ENCODE measurements around the gene CSF3.

Gene CSF3

DNA sequence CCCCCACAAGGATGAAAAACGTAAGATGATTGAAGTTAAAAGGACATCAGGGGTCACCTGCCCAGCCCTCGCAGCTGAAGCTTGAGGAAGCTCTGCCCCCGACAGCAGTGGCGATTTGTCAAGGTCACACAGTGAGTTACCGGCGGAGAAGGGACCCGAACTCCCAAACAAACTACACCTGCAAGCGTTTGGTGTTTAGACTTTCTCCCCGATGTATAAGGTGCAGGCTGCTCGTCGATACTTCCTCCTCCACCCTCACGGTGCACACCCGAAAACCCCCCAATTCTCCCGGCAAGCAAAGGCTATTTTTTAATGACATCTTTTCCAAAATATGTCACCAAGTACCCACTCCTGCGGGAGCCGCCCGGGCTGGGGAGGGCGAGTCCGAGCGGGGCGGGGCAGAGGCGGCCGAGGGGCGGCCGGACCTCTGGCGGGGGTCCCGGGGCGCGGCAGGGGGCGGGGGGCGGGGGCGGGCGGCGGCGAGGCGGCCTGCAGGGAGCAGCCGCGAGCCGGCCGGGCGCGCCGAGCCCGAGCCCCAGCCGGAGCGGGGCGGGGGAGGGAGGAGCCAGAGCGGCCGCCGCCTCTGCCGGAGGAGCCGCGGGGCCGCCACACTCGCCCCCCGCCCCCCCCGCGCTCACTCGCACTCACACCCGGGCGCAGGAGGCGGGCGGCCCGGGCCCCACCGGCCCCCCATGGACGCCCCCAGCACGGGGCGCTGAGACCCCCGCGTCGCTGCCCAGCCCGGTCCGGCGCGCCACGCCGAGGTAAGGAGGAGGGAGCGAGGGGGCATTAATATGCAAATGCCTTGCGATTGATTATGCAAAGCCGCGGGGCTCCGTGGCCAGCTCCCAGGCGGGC is 47.3 kb downstream of the CSF3 start, which contains the start of gene THRA:
Gene THRA (plus strand): TSS at position 637 of the 858 bp plus-strand sequence. CDS start 11,524 bp downstream, outside the sequence.
- peak; percentile 39 for DNase-seq (ENCODE audit: low spot score)

DNA sequence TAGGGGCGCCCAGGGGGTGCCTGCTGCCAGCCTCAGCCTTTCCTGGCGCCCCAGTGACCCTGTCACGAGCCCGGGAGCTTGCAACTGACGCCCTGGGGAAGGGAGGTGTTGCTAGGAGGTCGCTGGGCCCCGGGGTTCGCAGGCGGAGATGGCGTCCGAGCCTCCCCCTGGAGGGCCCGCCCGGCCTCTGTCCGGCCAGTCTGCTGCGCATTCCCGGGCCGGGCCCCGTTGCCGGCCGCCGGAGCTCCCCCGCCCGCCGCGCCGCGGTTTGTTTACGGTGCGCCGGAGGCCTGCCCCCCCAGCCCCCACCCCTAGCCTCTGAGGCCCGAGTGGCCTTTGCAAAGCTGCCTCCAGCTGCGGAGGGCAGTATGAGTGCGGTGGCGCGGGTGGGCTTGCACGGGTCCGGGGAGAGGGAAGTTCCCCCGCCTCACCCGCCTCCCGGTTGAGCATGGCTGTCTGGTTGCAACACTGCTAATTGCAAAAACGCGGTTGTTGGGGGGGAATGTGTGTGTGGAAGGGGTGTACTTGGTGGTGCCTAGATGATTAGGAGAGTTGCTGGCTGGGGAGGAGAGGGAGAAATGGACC is 48.0 kb downstream of the CSF3 start:
- no peak for DNase-seq (ENCODE audit: low spot score)

DNA sequence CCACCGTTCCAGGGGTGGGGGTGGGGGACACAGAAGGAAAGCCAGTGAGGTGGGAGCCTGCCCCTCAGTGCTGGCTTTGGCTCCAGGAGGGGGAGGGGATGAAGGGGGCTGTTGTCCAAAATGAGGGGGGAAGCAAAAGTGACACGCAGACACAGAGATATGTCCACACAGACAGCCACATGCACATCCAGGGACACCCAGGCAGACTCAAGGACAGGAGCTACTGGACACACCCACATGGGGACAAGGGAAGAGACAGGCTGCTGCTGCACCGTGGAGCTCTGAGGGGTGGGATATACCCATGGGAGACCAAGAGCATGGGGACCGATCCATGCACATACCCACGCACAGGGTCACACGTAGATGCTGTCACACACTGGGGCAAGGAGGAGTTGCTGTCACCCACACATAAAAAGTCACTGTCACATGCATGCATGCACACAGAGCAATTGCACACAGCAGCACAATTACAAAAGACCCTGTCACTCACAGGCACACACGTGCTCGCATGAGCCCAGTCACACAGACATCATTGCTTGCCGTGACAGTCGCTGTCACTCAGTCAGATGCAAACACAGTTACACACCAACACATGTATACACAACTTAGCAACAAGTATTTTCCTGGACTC is 48.8 kb downstream of the CSF3 start:
- no peak for DNase-seq (ENCODE audit: low spot score)

DNA sequence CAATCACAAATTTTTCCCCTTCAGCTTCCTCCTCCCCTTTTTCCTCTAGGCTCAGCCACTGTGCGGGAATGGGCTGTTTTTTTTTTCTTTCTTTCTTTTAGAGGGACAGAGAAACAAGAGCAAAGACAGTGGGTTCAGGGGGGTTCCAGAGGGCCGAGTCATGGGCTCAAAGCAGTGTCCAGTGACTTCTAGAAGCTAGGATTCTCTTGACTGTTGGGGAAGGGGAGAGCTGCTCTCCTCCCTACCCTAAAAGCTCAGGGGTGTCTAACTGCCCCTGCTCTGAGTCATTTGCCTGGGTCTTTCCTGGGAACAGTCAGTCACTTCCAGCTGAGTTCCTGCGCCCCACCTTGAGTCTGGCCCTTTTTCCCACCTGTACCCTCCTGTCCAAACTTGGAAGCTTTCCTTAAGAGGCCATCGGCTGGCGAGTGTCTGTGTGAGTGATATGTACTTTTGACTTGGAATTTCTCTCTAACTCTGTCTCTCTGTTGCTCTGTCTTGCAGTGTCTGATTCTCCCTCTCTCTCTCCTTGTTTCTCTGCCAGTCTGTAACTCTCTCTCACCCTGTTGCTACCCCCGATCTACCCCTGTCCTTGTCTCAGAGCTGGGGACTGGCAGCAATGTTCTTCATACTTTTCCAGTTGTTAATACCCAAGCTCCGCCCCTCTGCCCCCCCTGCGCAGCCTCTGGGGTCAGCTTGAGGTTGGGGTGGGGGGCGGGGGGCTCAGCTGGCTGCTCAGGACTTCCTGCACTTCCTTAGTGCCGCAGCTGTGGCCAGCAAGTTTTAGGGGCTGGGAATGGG is 49.9 kb downstream of the CSF3 start:
- no peak for DNase-seq (ENCODE audit: low spot score)

DNA sequence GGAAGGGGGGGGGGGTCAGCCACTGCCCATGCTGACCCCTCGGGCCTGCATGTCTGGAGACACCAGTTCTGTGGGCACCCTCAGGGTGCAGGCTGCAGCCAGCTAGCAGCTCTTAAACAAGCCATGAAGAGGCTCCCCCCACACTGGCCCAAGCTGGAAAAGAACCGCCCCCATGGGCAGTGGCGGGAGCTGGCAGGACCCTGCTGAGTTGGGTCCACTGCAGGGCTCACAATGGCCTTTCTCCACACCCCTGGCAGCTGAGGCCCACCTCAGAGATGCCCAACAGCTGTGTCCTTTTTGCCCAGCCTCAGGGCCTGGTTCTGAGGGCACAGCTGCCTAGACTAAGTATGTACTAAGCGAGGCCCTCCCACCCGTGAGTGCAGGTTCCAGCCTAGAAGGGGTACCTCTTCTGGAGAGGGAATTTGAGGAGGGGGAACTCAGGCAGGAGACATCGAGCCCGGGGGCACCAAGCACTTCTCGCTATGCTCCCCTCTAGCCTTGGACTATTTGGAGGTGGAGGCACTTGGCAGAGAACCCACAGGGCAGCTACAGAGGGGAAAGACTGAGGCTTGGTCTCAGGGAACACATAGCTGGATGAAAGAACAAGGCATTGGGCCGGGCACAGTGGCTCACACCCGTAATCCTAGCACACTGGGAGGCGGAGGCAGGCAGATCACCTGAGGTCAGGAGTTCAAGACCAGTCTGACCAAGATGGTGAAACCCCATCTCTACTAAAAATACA is 50.7 kb downstream of the CSF3 start:
- DNase-seq (ENCODE audit: low spot score) = no peak

Measured in activated CD4-positive, alpha-beta T cell treated with anti-CD3 and anti-CD28 coated beads, Interleukin-2, Interleukin-4, amounts not matched to agents 100 ng/mL and 50 ng/mL, durations not matched to agents 16 hours and 8 hours (primary cell).